Testis (tissue), 2 donors: ENCODE measurements around the gene OTX2.

Experiments used
- CTCF ChIP-seq, 3 experiments: fragments of 450-650 bp in 2 of 3; fragments of 200-600 bp in 1 of 3; sonication (generic) in 1 of 3; IDR thresholded peaks; one replicate each; pipeline ENCODE4 v1.5.1; 2016 to 2019; ENCODE audit warnings: antibody characterized with exemption in 3 of 3, mild to moderate bottlenecking in 2 of 3, moderate library complexity in 1 of 3
- POLR2A ChIP-seq: fragments of 450-650 bp; IDR thresholded peaks from one replicate; pipeline ENCODE4 v1.6.1; 2017; ENCODE audit warnings: antibody characterized with exemption, mild to moderate bottlenecking, moderate library complexity

GRCh38 chr14:56855891-56856461 lies 45.7 kb upstream of the OTX2 start:
- TF ChIP-seq CTCF (IDR thresholded peaks at IDR 0.05) (no peak), POLR2A (no peak)
